H9 (cell line): ENCODE measurements around the gene NHLH1. TPM values are rescaled to one million over a fixed set of nuclear protein-coding genes. Genes with fewer than 3 reads are reported as not detected.

Experiments used
- DNase-seq: peaks from one replicate; pipeline ENCODE4 v3.0.0-alpha.2; 2017
- H2AFZ ChIP-seq: one replicate; pipeline ENCODE4 v1.6.1; 2013; ENCODE audit warnings: mild to moderate bottlenecking, low read length, control low read depth, moderate library complexity
- H2AK5ac ChIP-seq: 2 replicates; pipeline ENCODE4 v1.6.1; 2013; ENCODE audit warnings: low read length, control low read depth, mixed read lengths; ENCODE audit not compliant: insufficient read length
- H2BK120ac ChIP-seq: one replicate; pipeline ENCODE4 v1.6.1; 2013; ENCODE audit warnings: low read depth, mild to moderate bottlenecking, low read length, control low read depth, inconsistent platforms; ENCODE audit not compliant: poor library complexity, severe bottlenecking
- H2BK12ac ChIP-seq: 2 replicates; pipeline ENCODE4 v1.6.1; 2013; ENCODE audit warnings: low read length, control low read depth, mixed read lengths, low read depth; ENCODE audit not compliant: insufficient read length
- H2BK15ac ChIP-seq: 2 replicates; pipeline ENCODE4 v1.6.1; 2013; ENCODE audit warnings: low read depth, low read length, control low read depth
- H2BK20ac ChIP-seq: one replicate; pipeline ENCODE4 v1.6.1; 2013; ENCODE audit warnings: low read depth, mild to moderate bottlenecking, low read length, control low read depth, inconsistent platforms; ENCODE audit not compliant: poor library complexity, severe bottlenecking
- H2BK5ac ChIP-seq: 2 replicates; pipeline ENCODE4 v1.6.1; 2013; ENCODE audit warnings: low read length, control low read depth, mixed read lengths; ENCODE audit not compliant: insufficient read length
- H3K14ac ChIP-seq: 2 replicates; pipeline ENCODE4 v1.6.1; 2013; ENCODE audit warnings: low read length, control low read depth; ENCODE audit not compliant: insufficient read depth
- H3K18ac ChIP-seq: 2 replicates; pipeline ENCODE4 v1.6.1; 2013; ENCODE audit warnings: low read depth, mild to moderate bottlenecking, mixed read lengths, low read length, control low read depth; ENCODE audit not compliant: insufficient read length
- H3K23ac ChIP-seq: 2 replicates; pipeline ENCODE4 v1.6.1; 2013; ENCODE audit warnings: low read length, control low read depth, mixed read lengths, low read depth; ENCODE audit not compliant: insufficient read length
- H3K23me2 ChIP-seq: 2 replicates; pipeline ENCODE4 v1.6.1; 2013; ENCODE audit warnings: low read depth, mild to moderate bottlenecking, mixed read lengths, low read length, control low read depth; ENCODE audit not compliant: insufficient read length, poor library complexity, severe bottlenecking
- H3K27ac ChIP-seq: 2 replicates; pipeline ENCODE4 v1.5.1; 2013; ENCODE audit warnings: low read length, control low read depth, mixed read lengths, low read depth; ENCODE audit not compliant: insufficient read length
- H3K27me3 ChIP-seq: 2 replicates; pipeline ENCODE4 v1.6.1; 2013; ENCODE audit warnings: low read length, control low read depth, inconsistent platforms; ENCODE audit not compliant: insufficient read depth
- H3K4ac ChIP-seq: 2 replicates; pipeline ENCODE4 v1.6.1; 2013; ENCODE audit warnings: low read depth, mild to moderate bottlenecking, control low read depth, inconsistent platforms, low read length, moderate library complexity
- H3K4me1 ChIP-seq: 2 replicates; pipeline ENCODE4 v1.6.1; 2013; ENCODE audit warnings: low read length, control low read depth, inconsistent platforms; ENCODE audit not compliant: insufficient read depth
- H3K4me2 ChIP-seq: 2 replicates; pipeline ENCODE4 v1.6.1; 2013; ENCODE audit warnings: low read length, control low read depth, mixed read lengths; ENCODE audit not compliant: insufficient read length, insufficient read depth
- H3K56ac ChIP-seq: 2 replicates; pipeline ENCODE4 v1.6.1; 2013; ENCODE audit warnings: low read depth, mild to moderate bottlenecking, mixed read lengths, low read length, control low read depth; ENCODE audit not compliant: insufficient read length
- H3K79me1 ChIP-seq: 2 replicates; pipeline ENCODE4 v1.6.1; 2013; ENCODE audit warnings: low read depth, mild to moderate bottlenecking, moderate library complexity, low read length, control low read depth, inconsistent platforms; ENCODE audit not compliant: insufficient read depth, poor library complexity, severe bottlenecking
- H3K79me2 ChIP-seq: 2 replicates; pipeline ENCODE4 v1.6.1; 2013; ENCODE audit warnings: low read length, control low read depth, inconsistent platforms; ENCODE audit not compliant: insufficient read depth
- H3K9ac ChIP-seq: 2 replicates; pipeline ENCODE4 v1.6.1; 2013; ENCODE audit warnings: low read length, control low read depth, mixed read lengths; ENCODE audit not compliant: insufficient read length; ENCODE audit errors: extremely low read depth
- H3K9me3 ChIP-seq: one replicate; pipeline ENCODE4 v1.6.1; 2013; ENCODE audit warnings: low read depth, low read length, inconsistent platforms; ENCODE audit not compliant: control insufficient read depth
- H3T11ph ChIP-seq: one replicate; pipeline ENCODE4 v1.6.1; 2013; ENCODE audit warnings: mild to moderate bottlenecking, low read length, control low read depth, inconsistent platforms
- H4K20me1 ChIP-seq: one replicate; pipeline ENCODE4 v1.6.1; 2013; ENCODE audit not compliant: control insufficient read depth, insufficient read length, insufficient read depth
- H4K5ac ChIP-seq: 2 replicates; pipeline ENCODE4 v1.6.1; 2013; ENCODE audit warnings: low read depth, mild to moderate bottlenecking, mixed read lengths, low read length, control low read depth; ENCODE audit not compliant: insufficient read length
- H4K8ac ChIP-seq: replicated peaks from 2 replicates; pipeline ENCODE4 v1.6.1; 2013; ENCODE audit warnings: low read length, control low read depth, mixed read lengths, low read depth; ENCODE audit not compliant: insufficient read length
- H4K91ac ChIP-seq: 2 replicates; pipeline ENCODE4 v1.6.1; 2013; ENCODE audit warnings: low read depth, mild to moderate bottlenecking, moderate library complexity, mixed read lengths, low read length, control low read depth; ENCODE audit not compliant: insufficient read length
- H3K27ac Mint-ChIP-seq, 3 experiments: 2 replicates in 2 of 3; 3 replicates in 1 of 3; pipeline ENCODE4 v1.8.0; 2020 to 2021; ENCODE audit warnings: mixed read lengths in 3 of 3, mild to moderate bottlenecking in 1 of 3, moderate library complexity in 1 of 3
- H3K27me3 Mint-ChIP-seq: 2 replicates; pipeline ENCODE4 v1.8.0; 2021; ENCODE audit warnings: low read depth, mild to moderate bottlenecking, moderate library complexity, mixed read lengths
- H3K36me3 Mint-ChIP-seq, 3 experiments: 2 replicates in 2 of 3; 3 replicates in 1 of 3; pipeline ENCODE4 v1.8.0; 2020 to 2021; ENCODE audit warnings: low read depth in 3 of 3, mixed read lengths in 3 of 3; ENCODE audit not compliant: insufficient read depth in 1 of 3
- H3K4me1 Mint-ChIP-seq, 2 experiments: 2 replicates each; pipeline ENCODE4 v1.8.0; 2020; ENCODE audit warnings: mixed read lengths in 2 of 2
- H3K4me3 Mint-ChIP-seq, 2 experiments: 2 replicates in 1 of 2; 3 replicates in 1 of 2; pipeline ENCODE4 v1.8.0; 2020 to 2021; ENCODE audit warnings: mild to moderate bottlenecking in 2 of 2, mixed read lengths in 2 of 2, moderate library complexity in 1 of 2
- H3K9me3 Mint-ChIP-seq, 2 experiments: 2 replicates in 1 of 2; 3 replicates in 1 of 2; pipeline ENCODE4 v1.8.0; 2020; ENCODE audit warnings: mild to moderate bottlenecking in 2 of 2, mixed read lengths in 2 of 2, moderate library complexity in 1 of 2
- WGBS: extraction: QIAGEN DNeasy Blood & Tissue Kit; methylation state at CpG from one replicate; pipeline ENCODE4 v1.1.7; 2013; ENCODE audit warnings: missing lambda C conversion rate, low lambda C conversion rate, mixed read lengths; ENCODE audit not compliant: insufficient read length; ENCODE audit errors: extremely low coverage; 5-methylcytosine and 5-hydroxymethylcytosine counted together
- total RNA-seq: library from RNA; stranded (reverse); gene quantifications from 2 replicates; pipeline ENCODE4 v1.2.1, GENCODE V29; 2021
- TF ChIP-seq, protein P1 (sequence below): fragments of 200-600 bp; sonication (generic); conservative IDR thresholded peaks from 3 replicates; pipeline ENCODE4 v1.8.0; 2021; ENCODE audit warnings: antibody characterized with exemption, mild to moderate bottlenecking

The NHLH1 gene
- total RNA-seq, 1 experiment from 2014 or later = 1.5 TPM

DNA sequence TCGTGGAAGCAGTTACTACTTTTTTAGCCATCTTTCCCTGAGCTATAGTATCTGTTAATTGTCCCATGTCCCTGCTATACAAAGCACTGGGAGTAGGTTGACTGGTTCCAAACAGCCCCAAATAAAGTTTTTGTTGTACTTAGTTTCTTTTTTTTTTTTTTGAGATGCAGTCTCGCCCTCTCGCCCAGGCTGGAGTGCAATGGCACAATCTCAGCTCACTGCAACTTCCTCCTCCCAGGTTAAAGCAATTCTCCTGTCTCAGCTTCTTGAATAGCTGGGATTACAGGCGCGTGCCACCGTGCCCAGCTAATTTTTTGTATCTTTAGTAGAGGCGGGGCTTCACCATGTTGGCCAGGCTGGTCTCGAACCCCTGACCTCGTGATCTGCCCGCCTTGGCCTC, 20.4 kb upstream of the NHLH1 start:
- Histone ChIP-seq H3K9ac (no peak overlapping the region), H2AFZ (no peak overlapping the region), H3K14ac (no peak overlapping the region), H2BK20ac (no peak overlapping the region), H2BK120ac (no peak overlapping the region), H2BK15ac (no peak overlapping the region), H3K79me2 (peaks cover 9% of the 10 kb centered on the region; the same call in 1 of the 2 replicates), H4K91ac (no peak overlapping the region), H3K27me3 (no peaks in the 10 kb centered on the region), H3K23me2 (peaks cover 7% of the 10 kb centered on the region), H4K8ac (no peak overlapping the region), H3K4me1 (no peaks in the 10 kb centered on the region), H3K18ac (no peak overlapping the region), H3K79me1 (peaks cover 3% of the 10 kb centered on the region), H2AK5ac (no peak overlapping the region), H3K4ac (no peak overlapping the region), H2BK12ac (no peak overlapping the region), H4K5ac (no peak overlapping the region), H4K20me1 (no peaks in the 10 kb centered on the region), H3K23ac (no peak overlapping the region), H3K4me2 (no peak overlapping the region), H2BK5ac (no peak overlapping the region), H3K9me3 (no peaks in the 10 kb centered on the region), H3K27ac (no peak overlapping the region), H3K56ac (no peak overlapping the region), H3T11ph (no peak overlapping the region)
- peaks cover 2% of the 10 kb centered on the region; the same call in 1 of the 2 replicates for H3K27me3 Mint-ChIP-seq
- H3K9me3 Mint-ChIP-seq = peaks cover 0 to 3% of the 10 kb centered on the region in 2 experiments; a peak in 1 of 5 replicates
- TF ChIP-seq, protein P1, sequence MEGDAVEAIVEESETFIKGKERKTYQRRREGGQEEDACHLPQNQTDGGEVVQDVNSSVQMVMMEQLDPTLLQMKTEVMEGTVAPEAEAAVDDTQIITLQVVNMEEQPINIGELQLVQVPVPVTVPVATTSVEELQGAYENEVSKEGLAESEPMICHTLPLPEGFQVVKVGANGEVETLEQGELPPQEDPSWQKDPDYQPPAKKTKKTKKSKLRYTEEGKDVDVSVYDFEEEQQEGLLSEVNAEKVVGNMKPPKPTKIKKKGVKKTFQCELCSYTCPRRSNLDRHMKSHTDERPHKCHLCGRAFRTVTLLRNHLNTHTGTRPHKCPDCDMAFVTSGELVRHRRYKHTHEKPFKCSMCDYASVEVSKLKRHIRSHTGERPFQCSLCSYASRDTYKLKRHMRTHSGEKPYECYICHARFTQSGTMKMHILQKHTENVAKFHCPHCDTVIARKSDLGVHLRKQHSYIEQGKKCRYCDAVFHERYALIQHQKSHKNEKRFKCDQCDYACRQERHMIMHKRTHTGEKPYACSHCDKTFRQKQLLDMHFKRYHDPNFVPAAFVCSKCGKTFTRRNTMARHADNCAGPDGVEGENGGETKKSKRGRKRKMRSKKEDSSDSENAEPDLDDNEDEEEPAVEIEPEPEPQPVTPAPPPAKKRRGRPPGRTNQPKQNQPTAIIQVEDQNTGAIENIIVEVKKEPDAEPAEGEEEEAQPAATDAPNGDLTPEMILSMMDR = no peak
- no peak overlapping the region for H3K27ac Mint-ChIP-seq
- H3K4me1 Mint-ChIP-seq = peaks cover 13 to 15% of the 10 kb centered on the region in 2 experiments
- H3K36me3 Mint-ChIP-seq = peaks cover 12 to 57% (median 41%) of the 10 kb centered on the region in 3 experiments; a peak in 6 of 7 replicates
- H3K4me3 Mint-ChIP-seq = no peak overlapping the region
- no CpG with 5 or more reads among the region's 10 CpGs for WGBS
- no peak for DNase-seq
